Esophagus muscularis mucosa (tissue), 4 donors: ENCODE measurements around the gene TGFBR3. TPM values are rescaled to one million over a fixed set of nuclear protein-coding genes. Genes with fewer than 3 reads are reported as not detected.
A peak's percentile ranks its signal among the peaks of the same experiment; 100 is the strongest.

ENCODE experiments used
- DNase-seq: peaks from one replicate; pipeline ENCODE4 v3.0.0-alpha.2; 2017; ENCODE audit errors: extremely low spot score
- H3K27ac ChIP-seq, 4 donors: fragments of 200-600 bp; sonication (generic); replicated peaks in 1 of 4; 1 replicate in 3 of 4; 2 replicates in 1 of 4; pipeline ENCODE4 v1.5.1; 2016 to 2019; ENCODE audit warnings: mild to moderate bottlenecking in 1 of 4
- H3K27me3 ChIP-seq, 4 donors: fragments of 200-600 bp; sonication (generic); one replicate each; pipeline versions ENCODE4 v1.5.1 to v1.6.0; 2016 to 2019
- H3K36me3 ChIP-seq, 4 donors: fragments of 200-600 bp; sonication (generic); one replicate each; pipeline ENCODE4 v1.5.1; 2016 to 2019
- H3K4me1 ChIP-seq, 4 donors: fragments of 200-600 bp; sonication (generic); one replicate each; pipeline ENCODE4 v1.5.1; 2016 to 2019
- H3K4me3 ChIP-seq, 4 donors: fragments of 200-600 bp; sonication (generic); 1 replicate in 2 of 4; 2 replicates in 2 of 4; pipeline ENCODE4 v1.5.1; 2016 to 2019; ENCODE audit warnings: mild to moderate bottlenecking in 4 of 4, moderate library complexity in 1 of 4
- H3K9me3 ChIP-seq, 4 donors: fragments of 200-600 bp; sonication (generic); 1 replicate in 3 of 4; 2 replicates in 1 of 4; pipeline ENCODE4 v1.5.1; 2016 to 2019
- EP300 ChIP-seq: sonication (generic); formaldehyde crosslinking; IDR thresholded peaks from one replicate; pipeline ENCODE4 v1.6.1; 2017; ENCODE audit warnings: antibody characterized with exemption
- POLR2A ChIP-seq: fragments of 450-650 bp; IDR thresholded peaks from one replicate; pipeline ENCODE4 v1.6.1; 2017; ENCODE audit warnings: antibody characterized with exemption, moderate library complexity, mild to moderate bottlenecking, low read depth
- POLR2AphosphoS5 ChIP-seq, 2 donors: sonication (generic); formaldehyde crosslinking; IDR thresholded peaks; one replicate each; pipeline ENCODE4 v1.6.1; 2017; ENCODE audit warnings: antibody characterized with exemption in 2 of 2
- WGBS: methylation state at CpG from one replicate; pipeline ENCODE4 v1.1.5; 2018; 5-methylcytosine and 5-hydroxymethylcytosine counted together
- intact Hi-C: fragments of 100-400 bp; cut with DNase I; formaldehyde crosslinking; loops from one replicate; pipeline ENCODE4 v1.15.1; 2023
- total RNA-seq, 4 donors: library from RNA; depleted of rRNA; stranded (reverse); fragments of >200 nt; gene quantifications; one replicate each; pipeline versions ENCODE4 v1.1.0 to v1.2.1, GENCODE V29; 2016
- TF ChIP-seq, protein P1 (sequence below), 3 experiments: fragments of 200-600 bp in 2 of 3; fragments of 450-650 bp in 1 of 3; sonication (generic) in 2 of 3; IDR thresholded peaks; one replicate each; pipeline ENCODE4 v1.5.1; 2017 to 2019; ENCODE audit warnings: antibody characterized with exemption in 3 of 3, mild to moderate bottlenecking in 2 of 3, moderate library complexity in 1 of 3

The TGFBR3 gene
- total RNA-seq, 4 donors from 2014 or later = 176 to 262 (median 188) TPM

DNA sequence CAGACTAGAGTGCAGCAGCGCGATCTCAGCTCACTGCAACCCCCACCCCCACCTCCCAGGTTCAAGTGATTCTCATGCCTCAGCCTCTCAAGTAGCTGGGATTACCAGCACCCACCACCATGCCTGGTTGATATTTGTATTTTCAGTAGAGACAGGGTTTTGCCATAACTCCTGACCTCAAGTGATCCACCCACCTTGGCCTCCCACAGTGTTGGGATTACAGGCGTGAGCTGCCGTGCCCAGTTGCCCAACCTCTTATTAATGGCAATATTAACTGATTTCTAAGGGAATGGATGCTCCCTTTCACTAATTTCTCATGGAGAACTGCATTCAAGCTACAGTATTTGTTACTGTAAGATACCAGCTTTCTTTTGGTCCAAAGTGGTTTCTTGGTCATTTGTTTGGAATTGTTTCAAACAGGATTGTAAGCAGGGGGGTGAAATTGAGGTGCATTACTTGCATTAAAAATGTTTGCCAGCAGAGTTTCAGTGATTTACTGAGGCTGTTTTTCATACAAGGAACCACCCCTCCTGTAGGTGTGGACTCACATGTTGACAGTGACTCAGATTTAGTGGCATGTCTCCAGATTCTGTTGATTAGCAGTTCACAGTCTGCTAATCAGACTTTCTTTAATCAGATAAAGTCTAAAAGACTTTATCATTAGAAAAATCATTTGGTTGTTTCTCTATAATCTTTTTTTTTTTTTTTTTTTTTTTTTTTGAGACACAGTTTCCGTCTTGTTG is 3.9 kb upstream of the TGFBR3 start:
- peak overlapping the region in 3 of 4 donors; percentile 10 to 76 (median 39) for H3K27ac ChIP-seq
- WGBS = 84% methylated on average over 5 of the region's 5 CpGs
- H3K4me1 ChIP-seq = peaks cover 3 to 42% (median 38%) of the 10 kb centered on the region in 4 donors
- H3K9me3 ChIP-seq = no peaks in the 10 kb centered on the region
- no peaks in the 10 kb centered on the region for H3K36me3 ChIP-seq
- intact Hi-C loops = loop anchor here (5.0 kb wide), 1 partner anchor 158 kb away; no protein-coding TSS in a partner anchor
- TF ChIP-seq POLR2A (no peak), POLR2AphosphoS5 (IDR thresholded peaks at IDR 0.05) (no peak), EP300 (no peak)
- TF ChIP-seq, protein P1, sequence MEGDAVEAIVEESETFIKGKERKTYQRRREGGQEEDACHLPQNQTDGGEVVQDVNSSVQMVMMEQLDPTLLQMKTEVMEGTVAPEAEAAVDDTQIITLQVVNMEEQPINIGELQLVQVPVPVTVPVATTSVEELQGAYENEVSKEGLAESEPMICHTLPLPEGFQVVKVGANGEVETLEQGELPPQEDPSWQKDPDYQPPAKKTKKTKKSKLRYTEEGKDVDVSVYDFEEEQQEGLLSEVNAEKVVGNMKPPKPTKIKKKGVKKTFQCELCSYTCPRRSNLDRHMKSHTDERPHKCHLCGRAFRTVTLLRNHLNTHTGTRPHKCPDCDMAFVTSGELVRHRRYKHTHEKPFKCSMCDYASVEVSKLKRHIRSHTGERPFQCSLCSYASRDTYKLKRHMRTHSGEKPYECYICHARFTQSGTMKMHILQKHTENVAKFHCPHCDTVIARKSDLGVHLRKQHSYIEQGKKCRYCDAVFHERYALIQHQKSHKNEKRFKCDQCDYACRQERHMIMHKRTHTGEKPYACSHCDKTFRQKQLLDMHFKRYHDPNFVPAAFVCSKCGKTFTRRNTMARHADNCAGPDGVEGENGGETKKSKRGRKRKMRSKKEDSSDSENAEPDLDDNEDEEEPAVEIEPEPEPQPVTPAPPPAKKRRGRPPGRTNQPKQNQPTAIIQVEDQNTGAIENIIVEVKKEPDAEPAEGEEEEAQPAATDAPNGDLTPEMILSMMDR (IDR thresholded peaks at IDR 0.05) = no peak
- no peak for DNase-seq
- no peaks in the 10 kb centered on the region for H3K27me3 ChIP-seq
- no peak overlapping the region for H3K4me3 ChIP-seq

DNA sequence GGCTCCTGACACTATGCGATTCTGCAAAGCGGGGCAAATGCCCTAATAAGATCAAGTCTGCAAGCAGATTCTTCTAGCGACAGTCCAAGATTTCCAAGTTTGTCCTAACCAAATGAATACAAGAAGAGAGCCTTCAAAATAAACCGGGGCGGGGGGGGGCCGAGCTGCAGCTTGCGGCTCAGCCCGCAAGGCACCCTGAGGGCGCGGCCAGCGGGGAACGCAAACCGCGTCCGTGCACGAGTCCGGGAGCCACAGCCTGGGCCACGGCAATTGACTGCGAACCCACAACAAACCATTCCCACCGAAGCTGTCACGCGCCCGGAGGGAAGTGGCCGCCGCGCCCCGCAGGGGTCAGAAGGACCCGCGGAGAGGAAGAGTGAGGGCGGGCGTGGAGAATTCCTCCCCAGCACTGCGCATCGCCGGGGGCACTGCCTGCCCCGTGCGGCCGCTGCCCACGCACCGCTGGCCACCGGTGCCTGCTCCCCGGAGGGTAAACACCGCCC is 687 bp downstream of the TGFBR3 start:
- WGBS = under 1% methylated on average over 27 of the region's 42 CpGs
- Histone ChIP-seq H3K9me3 (no peaks in the 10 kb centered on the region), H3K27me3 (no peaks in the 10 kb centered on the region), H3K27ac (peak overlapping the region; percentile 92 to 99 (median 98)), H3K36me3 (no peaks in the 10 kb centered on the region), H3K4me1 (peaks cover 13 to 56% (median 52%) of the 10 kb centered on the region in 4 donors), H3K4me3 (peak overlapping the region; percentile 72 to 88 (median 83))
- intact Hi-C loops = loop anchor here (5.0 kb wide), 1 partner anchor 153 kb away; no protein-coding TSS in a partner anchor
- TF ChIP-seq POLR2AphosphoS5 (IDR thresholded peaks at IDR 0.05) (no peak), EP300 (no peak), POLR2A (no peak)
- no peak for DNase-seq

DNA sequence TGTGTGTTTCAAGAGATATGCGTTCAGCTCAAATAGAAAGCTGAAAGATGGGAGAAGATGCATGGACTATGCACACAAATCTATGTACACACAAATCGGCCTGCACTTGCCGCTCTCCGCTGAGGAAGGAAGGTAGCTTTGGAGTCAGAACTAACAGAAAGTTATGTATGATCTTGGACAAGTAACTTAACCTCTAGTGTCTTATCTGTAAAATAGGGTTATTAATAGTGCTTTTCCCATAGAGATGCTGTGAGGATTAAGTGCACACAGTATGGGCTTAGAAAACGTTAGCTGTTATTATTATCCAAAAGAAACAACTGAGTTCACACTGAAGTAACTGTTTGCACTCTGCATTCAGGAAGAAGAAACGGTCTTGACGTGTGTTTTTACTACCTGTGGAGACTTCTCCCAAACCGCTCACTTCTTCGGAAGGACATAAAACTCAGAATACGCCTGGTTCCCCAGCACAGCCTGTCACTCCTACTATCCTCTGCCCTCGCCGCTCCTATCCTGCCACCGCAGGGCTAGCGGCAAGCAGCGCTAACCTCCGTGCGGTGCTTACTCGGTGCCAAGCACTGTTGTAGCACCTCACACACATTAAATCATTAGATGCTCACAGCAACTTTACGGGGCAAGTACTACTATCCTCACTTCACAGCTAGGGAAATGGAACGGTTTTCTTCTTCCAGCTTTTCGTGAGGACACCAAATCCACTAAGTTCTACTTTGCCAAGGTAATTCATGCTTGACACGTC is 1.3 kb downstream of the TGFBR3 start:
- intact Hi-C loops = loop anchor here (5.0 kb wide), 2 partner anchors 37 to 152 kb away; no protein-coding TSS in a partner anchor
- no peaks in the 10 kb centered on the region for H3K27me3 ChIP-seq
- H3K4me3 ChIP-seq = peak overlapping the region; percentile 72 to 88 (median 83)
- H3K9me3 ChIP-seq = no peaks in the 10 kb centered on the region
- TF ChIP-seq POLR2A = no peak
- TF ChIP-seq, protein P1 (IDR thresholded peaks at IDR 0.05) = peak in 1 of 3 experiments; percentile 18
- peak; percentile 50 to 60 for TF ChIP-seq POLR2AphosphoS5 (IDR thresholded peaks at IDR 0.05)
- H3K4me1 ChIP-seq = peaks cover 13 to 56% (median 53%) of the 10 kb centered on the region in 4 donors
- 9% methylated on average over 22 of the region's 22 CpGs for WGBS
- no peaks in the 10 kb centered on the region for H3K36me3 ChIP-seq
- H3K27ac ChIP-seq = peak overlapping the region; percentile 92 to 99 (median 98)
- DNase-seq = no peak

DNA sequence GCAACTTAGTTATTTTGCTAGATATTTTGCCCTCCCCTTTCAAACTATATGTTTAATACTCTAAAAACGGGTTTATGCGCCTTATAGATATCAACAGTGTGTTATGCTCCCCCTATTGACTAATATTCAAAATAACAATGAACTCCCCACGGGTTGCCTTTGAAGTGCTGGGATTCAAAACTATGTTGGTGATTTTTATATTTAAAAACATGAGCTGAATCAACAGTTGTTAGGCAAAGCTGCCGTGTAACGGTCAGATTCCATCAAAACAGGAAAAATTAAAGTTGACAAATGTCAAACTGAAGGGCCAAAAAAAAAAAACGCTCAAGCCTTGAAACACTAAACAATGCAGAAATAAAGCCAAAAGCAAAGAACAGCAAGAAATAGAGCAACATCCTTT is 2.5 kb downstream of the TGFBR3 start:
- Histone ChIP-seq H3K27ac (peak overlapping the region; percentile 92 to 99 (median 98)), H3K27me3 (no peaks in the 10 kb centered on the region), H3K36me3 (no peaks in the 10 kb centered on the region), H3K4me1 (peaks cover 13 to 65% (median 63%) of the 10 kb centered on the region in 4 donors), H3K9me3 (no peaks in the 10 kb centered on the region), H3K4me3 (peak overlapping the region; percentile 72 to 88 (median 83))
- intact Hi-C loops = loop anchor here (5.0 kb wide), 1 partner anchor 36 kb away; no protein-coding TSS in a partner anchor
- 3% methylated on average over 6 of the region's 6 CpGs for WGBS
- TF ChIP-seq EP300 = no peak
- TF ChIP-seq POLR2A = no peak
- TF ChIP-seq, protein P1 (IDR thresholded peaks at IDR 0.05) = peak; percentile 45 to 49 (median 47)
- no peak for TF ChIP-seq POLR2AphosphoS5 (IDR thresholded peaks at IDR 0.05)
- DNase-seq = no peak
